LNCaP clone FGC (cell line): ENCODE data around the gene CLIC4.
"Not testable (repeated sequence)": the region's sequence is repeated elsewhere in the genome, so short reads cannot be mapped to it uniquely, and the experiment has no call there.

Experiments used
- DNase-seq: peaks from one replicate; pipeline ENCODE4 v3.0.0-alpha.2; 2011; ENCODE audit warnings: low read depth
- H3K4me3 ChIP-seq: 2 replicates; pipeline ENCODE4 v1.5.1; 2011; ENCODE audit warnings: mild to moderate bottlenecking, low read depth, low read length, control low read depth
- TF ChIP-seq, protein P1 (sequence below): IDR thresholded peaks from 2 replicates; pipeline ENCODE4 v1.5.1; 2012; ENCODE audit warnings: mild to moderate bottlenecking; ENCODE audit not compliant: control insufficient read depth, insufficient read depth; ENCODE audit errors: extremely low read depth

CLIC4 gene

DNA sequence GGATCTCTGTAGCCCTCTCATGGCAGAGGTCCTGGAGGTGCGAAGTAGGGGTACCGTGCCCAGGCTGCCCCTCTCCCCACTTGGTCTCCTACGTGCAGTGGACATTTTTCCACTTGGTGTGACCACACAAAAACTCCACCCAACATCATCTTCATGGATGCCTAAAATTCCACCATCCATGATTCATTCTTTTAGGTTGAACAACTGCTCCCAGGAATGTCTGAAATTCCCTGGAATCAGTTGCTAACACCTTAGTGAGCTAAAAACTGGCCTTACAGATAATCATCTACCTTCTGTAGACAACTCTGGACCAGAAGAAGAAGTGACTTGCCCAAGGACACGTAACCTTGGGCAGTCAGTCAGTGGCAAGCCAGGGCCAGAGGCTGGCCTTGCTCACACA lies 32.1 kb upstream of the CLIC4 start:
- TF ChIP-seq, protein P1, sequence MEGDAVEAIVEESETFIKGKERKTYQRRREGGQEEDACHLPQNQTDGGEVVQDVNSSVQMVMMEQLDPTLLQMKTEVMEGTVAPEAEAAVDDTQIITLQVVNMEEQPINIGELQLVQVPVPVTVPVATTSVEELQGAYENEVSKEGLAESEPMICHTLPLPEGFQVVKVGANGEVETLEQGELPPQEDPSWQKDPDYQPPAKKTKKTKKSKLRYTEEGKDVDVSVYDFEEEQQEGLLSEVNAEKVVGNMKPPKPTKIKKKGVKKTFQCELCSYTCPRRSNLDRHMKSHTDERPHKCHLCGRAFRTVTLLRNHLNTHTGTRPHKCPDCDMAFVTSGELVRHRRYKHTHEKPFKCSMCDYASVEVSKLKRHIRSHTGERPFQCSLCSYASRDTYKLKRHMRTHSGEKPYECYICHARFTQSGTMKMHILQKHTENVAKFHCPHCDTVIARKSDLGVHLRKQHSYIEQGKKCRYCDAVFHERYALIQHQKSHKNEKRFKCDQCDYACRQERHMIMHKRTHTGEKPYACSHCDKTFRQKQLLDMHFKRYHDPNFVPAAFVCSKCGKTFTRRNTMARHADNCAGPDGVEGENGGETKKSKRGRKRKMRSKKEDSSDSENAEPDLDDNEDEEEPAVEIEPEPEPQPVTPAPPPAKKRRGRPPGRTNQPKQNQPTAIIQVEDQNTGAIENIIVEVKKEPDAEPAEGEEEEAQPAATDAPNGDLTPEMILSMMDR = no peak
- no peak overlapping the region for H3K4me3 ChIP-seq
- DNase-seq = no peak

DNA sequence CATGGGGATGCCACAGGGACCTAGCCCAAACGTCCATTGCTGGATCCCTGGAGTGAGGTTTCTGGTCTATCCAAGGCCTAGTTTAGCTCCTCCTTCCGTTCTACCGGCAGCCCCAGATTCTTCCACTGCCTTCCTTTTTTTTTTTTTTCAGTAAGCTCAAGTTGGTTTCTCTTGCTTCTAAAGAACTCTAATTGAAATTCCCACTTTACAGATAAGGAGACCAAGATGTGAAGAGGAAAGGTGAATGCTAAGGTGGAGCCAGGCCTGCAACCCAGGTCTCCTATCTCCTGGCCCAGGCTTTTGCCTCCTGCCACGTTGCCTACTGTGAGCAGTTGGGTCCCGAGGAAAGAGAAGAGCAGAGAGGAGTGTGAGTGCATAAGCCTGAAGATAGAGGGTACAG lies 31.5 kb upstream of the CLIC4 start:
- H3K4me3 ChIP-seq = no peak overlapping the region
- no peak for DNase-seq
- TF ChIP-seq, protein P1 = no peak

DNA sequence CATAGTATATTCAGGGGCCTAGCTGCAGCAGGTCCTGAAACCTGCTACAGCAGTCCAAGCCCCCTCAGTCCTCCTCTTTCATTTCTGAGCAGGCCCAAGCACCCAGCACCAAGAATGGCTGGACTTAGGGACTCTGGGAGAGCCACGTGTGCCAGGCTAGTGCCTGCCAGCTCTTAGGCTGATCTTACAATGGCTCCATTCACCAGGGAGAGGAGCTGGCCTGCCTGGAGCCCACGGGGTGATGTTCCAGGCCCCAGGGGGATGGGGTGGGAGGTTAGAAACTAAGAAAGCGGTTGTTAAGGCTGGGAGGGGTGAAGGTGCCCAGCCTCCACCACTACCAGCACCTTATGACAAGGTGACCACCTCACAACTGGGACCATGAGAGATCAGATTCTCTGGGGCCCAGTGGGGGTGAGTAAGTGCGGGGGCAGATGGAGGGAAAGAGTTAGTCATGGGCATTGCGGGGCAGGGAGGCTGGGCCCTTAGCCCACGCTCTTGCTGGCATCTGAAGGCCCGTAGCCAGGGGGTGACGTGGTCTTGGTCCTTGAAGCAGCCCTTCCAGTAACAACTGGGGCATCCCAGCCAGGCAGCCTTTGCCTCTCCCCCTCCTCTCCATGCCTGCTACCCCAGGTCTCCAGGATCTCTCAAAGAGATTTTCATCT lies 30.3 kb upstream of the CLIC4 start:
- TF ChIP-seq, protein P1 = no peak
- no peak for DNase-seq
- H3K4me3 ChIP-seq = no peak overlapping the region

DNA sequence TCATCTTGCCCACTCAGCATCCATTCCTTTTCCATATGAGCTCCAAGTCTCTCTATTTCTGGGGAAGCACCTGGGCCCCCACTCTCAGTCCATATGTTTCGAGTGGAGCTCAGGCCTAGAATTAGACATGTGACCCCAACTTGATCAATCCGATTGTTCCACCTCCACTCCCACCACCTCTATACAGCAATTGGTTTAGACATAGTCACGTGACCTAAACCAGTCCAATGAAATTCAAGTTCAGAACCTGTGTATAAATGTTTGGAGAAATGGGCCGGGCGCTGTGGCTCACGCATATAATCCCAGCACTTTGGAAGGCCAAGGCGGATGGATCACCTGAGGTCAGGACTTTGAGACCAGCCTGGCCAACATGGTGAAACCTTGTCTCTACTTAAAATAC lies 29.6 kb upstream of the CLIC4 start:
- TF ChIP-seq, protein P1 = no peak
- no peak overlapping the region for H3K4me3 ChIP-seq
- no peak for DNase-seq

DNA sequence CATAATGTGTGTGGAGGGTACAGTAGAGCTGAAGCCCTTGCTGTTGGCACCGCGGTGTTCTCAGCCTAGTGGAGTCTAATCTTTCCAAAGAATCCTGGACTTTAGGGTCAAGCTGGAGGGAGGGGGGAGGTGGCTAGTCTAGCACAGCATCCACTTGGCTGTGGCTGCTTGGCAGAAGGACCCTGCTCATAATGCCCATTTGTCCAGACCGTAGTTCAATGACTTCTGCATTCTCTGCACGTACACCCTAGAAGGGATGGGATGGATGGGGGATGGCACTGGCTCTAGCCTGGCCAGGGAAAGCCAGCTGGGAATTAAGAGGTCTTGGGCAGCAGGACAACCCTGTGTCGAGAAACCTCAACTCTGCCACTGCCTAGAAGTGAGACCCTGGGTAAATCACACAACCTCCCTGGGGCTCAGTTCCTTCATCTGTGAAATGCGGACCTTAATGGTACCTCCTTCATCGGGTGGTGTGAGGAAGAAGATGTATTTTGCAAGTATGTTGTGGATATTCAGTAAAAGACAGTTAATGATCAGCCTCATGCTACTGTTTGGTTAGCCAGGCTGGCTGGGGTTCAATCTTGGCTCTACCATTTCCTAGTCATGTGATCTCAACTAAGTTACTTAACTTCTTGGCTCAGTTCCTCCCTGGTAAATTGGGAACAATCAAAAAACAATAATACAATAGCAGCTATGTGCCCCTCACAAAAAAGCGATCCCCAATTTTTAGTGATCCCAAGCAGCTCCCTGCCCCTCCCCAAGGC lies 27.2 kb upstream of the CLIC4 start:
- TF ChIP-seq, protein P1 = no peak
- no peak overlapping the region for H3K4me3 ChIP-seq
- DNase-seq = no peak

DNA sequence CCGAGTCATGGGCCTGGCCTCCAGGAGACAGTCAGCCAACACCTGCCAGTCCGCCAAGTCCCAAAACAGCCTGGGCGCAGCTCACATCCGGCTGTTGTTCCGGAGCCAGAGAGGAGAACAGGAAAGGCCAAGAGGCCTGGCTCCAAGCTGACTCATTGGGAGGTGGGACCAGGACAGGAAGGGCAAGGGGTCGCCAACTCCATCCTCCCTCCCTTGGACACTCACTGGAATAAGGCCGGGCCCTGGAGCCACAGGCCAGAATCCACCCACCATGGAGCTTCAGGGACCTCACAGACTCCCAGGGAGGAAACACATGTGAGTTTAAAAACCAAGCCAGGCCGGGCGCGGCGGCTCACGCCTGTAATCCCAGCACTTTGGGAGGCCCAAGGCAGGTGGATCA lies 25.1 kb upstream of the CLIC4 start:
- DNase-seq = no peak
- TF ChIP-seq, protein P1 = no peak

DNA sequence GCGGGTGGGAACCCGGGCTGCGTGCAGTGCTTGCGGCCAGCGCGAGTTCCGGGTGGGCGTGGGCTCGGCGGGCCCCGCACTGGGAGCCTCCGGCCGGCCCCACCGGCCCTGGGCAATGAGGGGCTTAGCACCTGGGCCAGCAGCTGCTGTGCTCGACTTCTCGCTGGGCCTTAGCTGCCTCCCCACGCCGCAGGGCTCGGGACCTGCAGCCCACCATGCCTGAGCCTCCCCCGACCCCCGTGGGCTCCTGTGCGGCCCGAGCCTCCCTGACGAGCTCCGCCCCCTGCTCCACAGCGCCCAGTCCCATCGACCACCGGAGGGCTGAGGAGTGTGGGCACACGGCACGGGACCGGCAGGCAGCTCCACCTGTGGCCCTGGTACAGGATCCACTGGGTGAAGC lies 23.7 kb upstream of the CLIC4 start:
- TF ChIP-seq, protein P1 = no peak
- no peak for DNase-seq

More for the DNA sequence above, 25.1 kb upstream of the CLIC4 start:
- no peak overlapping the region for H3K4me3 ChIP-seq

DNA sequence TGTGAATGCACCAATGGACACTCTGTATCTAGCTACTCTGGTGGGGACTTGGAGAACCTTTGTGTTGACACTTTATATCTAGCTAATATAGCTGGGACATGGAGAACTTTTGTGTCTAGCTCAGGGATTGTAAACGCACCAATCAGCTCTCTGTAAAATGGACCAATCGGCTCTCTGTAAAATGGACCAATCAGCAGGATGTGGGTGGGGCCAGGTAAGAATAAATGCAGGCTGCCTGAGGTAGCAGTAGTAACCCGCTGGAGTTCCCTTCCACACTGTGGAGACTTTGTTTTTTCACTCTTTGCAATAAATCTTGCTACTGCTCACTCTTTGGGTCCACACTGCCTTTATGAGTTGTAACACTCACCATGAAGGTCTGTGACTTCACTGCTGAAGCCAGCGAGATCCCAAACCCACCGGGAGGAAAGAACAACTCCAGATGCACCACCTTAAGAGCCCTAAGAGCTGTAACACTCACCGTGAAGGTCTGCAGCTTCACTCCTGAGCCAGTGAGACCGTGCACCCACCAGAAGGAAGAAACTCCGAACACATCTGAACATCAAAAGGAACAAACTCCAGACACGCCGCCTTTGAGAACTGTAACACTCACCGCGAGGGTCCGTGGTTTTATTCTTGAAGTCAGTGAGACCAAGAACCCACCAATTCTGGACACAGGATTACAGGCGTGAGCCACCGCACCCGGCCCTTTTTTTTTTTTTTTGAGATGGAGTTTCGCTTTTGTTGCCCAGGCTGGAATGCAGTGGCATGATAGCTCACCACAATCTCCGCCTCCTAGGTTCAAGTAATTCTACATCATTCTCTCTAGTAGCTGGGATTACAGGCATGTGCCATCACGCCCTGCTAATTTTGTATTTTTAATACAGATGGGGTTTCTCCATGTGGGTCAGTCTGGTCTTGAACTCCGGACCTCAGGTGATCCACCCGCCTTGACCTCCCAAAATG lies 22.9 kb upstream of the CLIC4 start:
- not testable (repeated sequence) for H3K4me3 ChIP-seq, DNase-seq

More for the DNA sequence above, 23.7 kb upstream of the CLIC4 start:
- no peak overlapping the region for H3K4me3 ChIP-seq
